ENCODE data around the gene GRM7.

Gene GRM7

DNA sequence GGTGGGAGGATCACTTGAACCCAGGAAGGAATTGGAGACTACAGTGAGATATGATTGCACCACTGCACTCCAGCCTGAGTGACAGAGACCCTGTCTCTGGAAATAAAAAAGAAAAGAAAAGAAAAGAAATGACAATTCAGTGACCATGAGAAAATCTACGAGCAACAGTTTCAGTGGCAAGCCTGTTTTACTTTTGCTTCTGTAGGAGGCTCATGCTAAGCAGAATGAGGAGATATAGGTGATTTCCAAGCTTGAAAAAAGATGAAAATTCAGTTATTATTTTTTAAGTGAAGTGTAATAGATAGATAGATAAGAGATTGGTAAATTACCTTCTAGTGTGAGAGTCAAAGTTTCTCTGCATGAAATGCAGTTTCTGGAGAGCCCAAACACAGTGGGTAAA lies 651.1 kb downstream of the GRM7 start:
- DNase-seq = no peak

DNA sequence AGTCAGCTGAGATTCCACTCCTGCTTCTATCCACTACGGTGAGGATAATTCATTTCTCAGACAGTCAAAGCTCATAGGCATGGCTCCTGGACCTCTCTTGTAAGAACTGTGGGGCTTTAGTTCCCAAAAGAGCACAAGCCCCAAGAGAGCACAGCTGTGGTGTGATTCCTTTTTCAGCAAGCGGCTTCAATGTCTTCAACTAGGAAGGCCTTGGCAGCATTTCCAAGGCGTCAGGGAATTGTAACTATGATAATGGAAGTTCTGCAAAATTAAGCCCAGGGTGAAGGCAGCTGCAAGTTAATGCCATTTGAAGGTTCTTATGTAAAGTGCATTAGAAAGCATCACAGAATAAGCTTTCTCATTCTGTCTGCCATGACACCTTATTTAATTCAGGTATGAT lies 657.1 kb downstream of the GRM7 start:
- DNase-seq = no peak

DNA sequence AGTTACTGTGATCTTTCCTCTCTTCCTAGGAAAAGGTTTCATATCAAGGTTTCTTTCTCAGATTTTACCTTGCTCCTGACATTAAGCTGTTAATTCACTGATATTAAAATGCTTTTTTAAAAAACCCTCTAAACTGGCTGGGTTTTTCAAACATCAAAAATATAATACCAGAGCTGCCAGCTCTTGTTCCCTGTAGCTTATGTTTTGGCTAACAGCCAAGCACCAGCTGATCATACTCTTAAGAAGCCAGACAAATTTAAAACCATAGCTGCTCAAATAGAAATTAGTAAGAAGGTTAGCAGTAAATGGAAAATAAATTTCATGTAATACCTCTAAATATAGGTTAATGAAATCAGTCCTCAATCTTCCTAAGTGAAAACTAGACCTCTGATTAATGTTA lies 657.5 kb downstream of the GRM7 start:
- DNase-seq = no peak

DNA sequence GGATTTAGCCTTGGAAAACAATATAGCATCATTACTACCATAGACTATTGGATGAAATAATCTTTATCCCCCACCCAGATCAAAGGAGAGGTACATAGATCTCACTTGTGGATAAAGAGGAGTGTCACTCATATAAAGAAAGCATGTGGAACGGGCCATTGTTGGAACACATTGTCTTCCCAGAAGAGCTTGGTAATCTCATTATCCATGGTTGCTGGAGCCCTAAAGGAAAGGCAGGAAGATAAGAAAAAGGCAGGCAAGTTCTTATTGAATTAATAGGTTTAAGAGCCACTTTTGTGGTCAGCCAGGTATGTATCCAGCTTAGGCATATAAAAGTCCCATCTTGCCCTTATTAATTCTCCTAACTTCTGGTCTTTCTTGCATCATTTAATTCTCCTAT lies 659.1 kb downstream of the GRM7 start:
- no peak for DNase-seq

DNA sequence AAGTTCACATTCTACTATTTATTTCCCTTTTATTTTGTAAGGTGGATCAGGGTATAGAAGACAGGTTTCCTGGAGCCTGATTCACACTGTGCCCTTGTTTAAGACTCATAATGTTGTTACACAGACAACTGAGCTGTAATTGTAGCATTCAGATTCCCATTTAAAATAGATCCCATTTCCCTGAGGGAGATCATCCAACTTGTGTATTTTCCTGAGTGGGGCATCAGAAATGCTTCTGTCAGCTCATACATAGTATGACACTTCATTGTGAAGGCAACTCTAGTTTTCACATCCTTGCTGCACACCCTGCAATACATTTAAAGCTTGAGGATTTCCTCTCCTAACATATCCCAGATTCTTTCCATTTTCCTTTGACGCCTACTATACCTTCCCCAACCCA lies 659.7 kb downstream of the GRM7 start:
- no peak for DNase-seq

DNA sequence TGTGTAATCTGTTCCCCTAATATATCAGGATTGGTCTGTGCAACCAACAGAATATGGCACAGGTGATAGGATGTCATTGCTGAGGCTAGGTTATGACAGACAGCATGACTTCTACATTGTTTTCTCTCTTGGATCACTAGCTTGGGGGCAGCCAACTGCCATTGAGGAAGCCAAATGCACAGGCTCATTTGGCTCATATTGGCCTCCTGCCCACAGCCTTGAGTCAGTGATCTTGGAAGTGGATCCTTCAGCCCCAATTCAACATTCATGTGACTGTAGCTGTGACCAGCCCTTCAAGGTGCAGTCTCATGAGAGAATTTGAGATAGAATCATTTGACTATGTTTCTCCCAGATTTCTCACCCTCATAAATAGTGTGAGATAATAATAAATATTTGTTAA lies 675.6 kb downstream of the GRM7 start:
- DNase-seq = no peak

DNA sequence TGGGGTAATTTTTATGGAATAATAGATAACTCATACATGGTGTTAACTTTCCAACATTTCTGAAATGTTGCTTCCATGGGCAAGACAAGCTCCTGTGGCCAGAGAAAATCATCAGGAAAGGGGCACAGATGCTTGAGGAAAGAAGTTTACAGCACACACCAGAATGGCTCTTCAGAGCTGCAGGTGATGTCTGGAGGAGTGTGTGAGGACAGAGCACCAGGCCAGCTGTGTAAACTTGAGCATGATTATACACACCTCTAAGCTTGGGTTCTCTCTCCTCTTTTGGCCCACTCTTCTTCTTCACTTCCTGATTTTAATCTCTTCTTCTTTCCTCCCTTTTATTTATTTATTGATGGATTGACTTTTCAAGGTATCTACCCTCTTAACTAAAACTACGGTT lies 676.0 kb downstream of the GRM7 start:
- no peak for DNase-seq

DNA sequence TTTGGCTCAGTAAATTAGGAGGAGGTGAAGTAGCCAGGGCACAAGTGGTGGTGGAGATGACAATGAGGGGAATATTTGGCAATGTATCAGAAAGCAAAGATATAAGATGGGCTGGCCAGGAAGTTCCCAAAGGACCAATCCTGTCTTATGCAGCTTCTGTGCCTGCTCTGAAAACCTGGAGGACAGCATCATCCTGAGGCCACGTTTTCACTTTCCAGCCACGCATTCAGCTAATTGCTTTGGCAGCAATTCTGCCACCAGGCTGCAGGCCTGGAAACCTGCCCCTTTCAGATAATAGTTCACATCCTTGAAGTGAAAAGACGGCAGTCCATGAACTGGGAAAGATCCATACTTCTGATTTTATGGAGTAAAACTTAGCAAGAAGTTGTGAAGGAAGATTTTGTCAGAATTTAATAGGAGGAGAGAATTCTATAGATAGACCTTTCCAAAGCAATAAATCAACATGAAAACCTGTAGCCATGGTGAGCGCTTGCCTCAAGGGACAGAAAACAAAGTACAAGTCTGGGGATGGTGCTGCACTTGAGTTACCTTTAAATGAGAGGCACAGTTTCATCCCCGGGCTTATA lies 682.5 kb downstream of the GRM7 start:
- DNase-seq = no peak

DNA sequence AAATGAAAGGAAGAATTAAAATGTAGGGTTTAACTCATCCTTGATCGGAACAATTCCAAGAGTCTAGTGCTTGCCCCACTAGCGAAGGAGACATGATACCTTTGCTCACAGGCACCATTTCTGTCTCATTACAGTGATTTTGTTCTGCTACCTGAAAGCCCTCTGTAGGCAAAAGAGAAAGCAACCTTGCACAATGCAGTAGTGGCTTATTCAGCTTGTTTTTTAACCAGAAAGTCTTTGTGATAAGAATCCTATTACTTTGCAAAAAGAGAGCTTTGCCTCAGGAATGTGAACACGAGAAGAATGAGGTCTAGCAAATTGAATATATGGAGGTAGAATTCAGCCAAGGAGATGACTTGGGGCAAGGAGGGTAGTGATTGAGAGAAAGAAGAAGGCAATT lies 684.4 kb downstream of the GRM7 start:
- no peak for DNase-seq

DNA sequence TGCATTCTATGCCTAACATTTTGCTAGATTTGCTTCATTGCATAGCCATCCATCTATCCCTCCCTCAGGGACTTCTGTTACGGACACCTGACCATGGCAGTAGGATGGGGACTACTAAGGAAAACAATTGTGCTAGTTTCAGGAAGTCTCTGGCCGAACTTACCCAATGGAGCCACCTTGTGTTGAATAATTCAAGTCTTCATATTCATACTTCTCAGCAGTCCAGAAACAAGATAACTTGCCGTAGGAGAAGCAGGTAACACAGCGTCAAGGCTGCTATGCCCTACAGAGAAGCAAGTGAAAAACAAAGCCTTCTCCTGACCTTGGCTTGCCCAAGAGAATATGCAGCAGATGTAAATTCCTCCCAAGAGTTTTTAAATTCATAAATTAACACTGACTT lies 685.3 kb downstream of the GRM7 start:
- DNase-seq = no peak

DNA sequence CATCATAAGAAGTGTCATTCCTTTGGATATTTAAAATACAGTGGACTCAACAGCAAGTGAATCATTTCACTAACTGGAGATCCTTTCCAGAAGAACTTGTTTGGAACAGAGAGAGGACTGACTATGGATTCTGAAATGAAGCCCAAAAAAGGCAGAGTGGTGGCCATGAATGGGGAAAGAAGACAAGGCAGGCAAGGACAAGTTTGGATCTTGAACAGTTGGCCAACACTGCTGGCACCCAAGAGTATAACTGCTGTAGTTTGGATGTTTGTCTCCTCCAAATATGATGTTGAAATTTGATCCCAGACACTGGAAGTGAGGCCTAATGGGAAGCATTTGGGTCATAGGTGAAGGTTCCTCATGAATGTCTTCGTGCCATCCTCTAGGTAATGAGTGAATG lies 686.9 kb downstream of the GRM7 start:
- DNase-seq = no peak

DNA sequence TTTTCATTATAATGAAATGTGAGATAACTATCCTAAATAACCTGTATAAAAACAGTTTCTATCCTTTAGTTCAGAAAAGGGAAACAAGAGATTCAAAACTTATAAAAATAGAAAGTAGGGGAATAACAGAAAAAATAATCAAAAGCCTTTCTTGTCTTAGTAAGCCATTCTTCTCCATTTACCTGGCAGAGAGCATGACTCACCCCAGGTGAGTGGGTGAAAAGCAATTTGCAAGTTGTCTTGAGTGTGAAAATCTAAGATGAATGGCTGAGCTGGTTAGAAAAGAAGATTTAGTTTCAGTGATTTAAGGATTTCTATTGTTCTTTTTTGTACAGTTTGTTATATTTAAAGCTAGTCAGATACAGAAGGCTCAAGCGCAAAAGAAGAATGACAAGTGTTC lies 702.0 kb downstream of the GRM7 start:
- no peak for DNase-seq

DNA sequence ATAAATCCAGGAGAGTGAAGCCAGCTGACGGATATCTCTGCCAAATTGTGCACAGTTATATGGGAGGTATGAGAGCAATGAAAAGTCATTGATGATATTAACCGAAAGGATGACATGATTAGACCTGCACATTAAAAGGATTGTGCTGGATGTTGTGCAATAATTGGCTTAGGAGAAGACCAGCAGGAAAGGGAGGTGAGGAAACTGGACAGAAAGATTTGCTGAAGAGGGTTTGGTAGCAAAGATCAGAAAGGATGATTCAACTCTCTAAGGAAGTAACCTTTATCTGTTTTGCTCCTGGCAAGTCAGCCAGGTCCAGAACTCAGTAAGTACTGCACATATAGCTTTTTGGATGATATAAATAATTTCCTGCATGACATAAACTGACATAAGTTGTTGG lies 704.7 kb downstream of the GRM7 start:
- no peak for DNase-seq

DNA sequence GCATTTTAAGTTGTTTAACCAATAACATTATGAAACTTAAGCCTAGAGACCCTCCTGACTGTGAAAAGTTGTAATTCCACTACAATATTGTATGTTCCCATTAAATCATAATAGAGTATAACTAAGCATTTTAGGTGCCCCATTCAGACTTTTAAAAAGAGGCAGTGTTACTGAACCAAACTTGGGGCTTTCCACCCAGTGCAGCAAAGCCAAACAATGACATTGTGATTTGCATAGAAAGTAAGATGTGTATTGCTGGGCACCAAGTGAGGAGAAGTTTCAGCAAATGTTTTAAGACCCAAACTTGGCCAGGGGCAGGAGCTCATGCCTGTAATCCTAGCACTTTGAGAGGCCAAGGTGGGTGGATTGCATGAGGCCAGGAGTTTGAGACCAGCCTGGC lies 706.2 kb downstream of the GRM7 start:
- no peak for DNase-seq

DNA sequence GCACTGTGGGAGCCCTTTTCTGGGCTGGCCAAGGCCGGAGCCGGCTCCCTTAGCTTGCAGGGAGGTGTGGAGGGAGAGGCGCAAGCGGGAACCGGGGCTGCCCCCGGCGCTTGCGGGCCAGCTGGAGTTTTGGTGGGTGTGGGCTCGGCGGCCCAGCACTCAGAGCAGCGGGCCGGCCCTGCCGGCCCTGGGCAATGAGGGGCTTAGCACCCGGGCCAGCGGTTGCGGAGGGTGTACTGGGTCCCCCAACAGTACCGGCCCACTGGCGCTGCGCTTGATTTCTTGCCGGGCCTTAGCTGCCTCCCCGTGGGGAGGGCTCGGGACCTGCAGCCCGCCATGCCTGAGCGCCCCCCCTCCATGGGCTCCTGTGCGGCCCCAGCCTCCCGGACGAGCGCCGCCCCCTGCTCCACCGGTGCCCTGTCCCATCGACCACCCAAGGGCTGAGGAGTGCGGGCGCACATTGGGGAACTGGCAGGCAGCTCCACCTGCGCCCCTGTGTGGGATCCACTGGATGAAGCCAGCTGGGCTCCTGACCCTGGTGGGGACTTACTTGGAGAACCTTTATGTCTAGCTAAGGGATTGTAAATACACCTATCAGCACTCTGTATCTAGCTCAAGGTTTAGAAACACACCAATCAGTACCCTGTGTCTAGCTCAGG lies 707.7 kb downstream of the GRM7 start:
- no peak for DNase-seq

DNA sequence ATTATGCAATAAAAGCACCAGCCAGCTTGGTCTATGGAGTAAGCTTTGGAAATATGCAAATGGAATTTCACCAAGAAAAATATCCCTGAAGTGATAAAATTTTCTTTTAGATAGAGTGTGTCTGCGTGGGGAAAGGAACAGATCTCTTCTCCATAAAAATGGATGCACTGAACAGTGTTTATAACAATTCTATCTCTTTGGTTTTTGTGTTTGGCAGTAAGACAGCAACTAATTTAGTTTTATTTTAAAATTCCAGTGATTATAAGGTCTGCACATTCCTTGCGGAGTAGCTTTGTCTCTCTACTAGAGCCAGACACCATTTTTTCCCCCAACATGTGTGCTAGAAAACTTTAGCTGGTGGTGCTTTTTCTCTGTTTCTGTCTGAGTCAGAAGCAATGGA lies 712.4 kb downstream of the GRM7 start:
- DNase-seq = no peak

DNA sequence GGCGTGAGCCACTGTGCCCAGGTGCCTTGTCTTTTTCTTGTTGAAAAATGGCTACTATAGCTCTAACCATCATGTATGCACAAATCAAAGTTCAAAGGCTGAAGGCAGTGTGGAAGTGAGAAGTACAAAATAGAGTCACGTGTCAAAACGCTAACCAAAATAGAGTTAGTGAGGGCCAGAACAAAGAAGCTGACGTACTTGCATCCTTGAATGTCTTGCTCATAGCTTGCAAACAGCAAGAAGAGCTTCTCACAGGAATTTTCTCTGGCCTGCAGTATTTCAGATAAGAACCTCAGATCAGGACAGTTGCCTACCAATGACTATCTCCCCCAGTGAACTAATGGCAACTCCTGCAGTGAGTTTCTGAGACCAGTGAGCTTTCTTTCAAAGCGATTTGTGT lies 713.5 kb downstream of the GRM7 start:
- DNase-seq = no peak

DNA sequence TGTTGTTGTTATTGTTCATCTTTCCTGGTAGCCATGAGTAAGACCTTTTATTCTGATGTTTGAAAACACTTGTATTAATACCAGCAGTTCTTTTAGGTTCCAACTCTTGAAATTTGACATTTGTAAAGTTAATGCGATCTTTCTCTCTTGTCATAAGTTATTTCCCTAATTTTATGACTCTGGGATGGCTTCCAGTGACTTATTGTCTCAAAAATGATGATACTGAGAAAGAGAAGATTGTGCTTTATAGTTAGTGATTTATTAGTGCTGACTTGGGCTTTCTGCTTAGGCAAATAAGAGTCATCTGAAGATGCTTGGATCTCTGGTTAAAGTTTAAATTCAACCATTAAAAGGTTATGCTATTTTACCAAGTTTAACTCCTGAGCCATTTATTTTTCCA lies 715.2 kb downstream of the GRM7 start:
- DNase-seq = no peak

DNA sequence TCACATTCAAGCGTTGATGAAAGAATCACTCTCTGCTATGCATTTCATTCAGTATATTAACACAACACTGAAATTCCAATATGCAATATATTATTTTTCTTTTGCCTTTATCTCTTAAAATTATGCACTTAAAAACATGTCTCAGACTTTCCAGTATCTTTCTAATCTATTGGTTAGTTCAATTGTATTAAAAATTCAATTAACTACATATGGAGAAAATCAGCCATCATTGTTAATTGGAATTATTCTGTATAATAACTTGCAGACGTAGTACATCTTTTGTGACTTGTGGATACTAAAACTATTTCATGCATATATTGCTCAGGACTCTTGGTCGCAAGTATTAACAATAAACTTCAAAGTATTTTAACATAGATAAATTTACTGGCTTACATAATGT lies 715.6 kb downstream of the GRM7 start:
- DNase-seq = no peak

DNA sequence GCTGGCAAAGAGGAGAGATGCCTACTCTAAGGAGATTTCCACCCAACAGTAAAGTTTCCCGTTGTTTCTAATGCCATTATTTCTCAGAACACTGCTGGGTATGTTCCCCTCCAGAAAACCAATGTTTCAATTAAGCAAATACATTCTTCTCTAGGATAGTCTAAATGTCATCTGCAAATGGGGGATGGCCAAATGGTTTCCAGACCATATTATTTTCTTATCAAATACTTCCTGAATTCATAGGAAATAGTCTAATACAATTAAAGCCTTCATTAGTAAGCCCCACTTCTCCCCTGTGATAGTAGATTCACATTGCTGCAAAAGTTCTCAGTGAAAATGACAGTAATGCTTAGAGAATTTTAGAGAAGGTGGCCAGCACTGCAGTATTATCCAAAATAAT lies 716.6 kb downstream of the GRM7 start:
- DNase-seq = no peak

DNA sequence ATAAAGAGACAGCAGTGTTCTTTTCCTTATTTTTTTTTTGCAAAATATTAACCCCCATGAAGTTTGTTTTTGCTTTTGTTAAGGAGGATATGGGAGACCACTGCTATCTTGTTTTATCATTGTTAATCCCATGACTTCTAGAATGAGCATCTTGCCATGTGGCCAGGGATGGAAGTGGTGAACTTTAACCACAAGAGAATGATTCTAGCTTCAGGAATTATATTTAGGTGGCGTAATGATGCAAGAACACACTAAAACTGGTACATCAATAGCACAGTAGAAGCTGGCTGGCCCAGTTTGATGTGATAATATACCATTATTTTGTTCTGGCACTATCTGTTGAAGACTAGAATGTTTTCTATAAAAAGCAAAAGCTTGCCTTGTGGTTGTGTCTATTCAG lies 720.9 kb downstream of the GRM7 start:
- no peak for DNase-seq

DNA sequence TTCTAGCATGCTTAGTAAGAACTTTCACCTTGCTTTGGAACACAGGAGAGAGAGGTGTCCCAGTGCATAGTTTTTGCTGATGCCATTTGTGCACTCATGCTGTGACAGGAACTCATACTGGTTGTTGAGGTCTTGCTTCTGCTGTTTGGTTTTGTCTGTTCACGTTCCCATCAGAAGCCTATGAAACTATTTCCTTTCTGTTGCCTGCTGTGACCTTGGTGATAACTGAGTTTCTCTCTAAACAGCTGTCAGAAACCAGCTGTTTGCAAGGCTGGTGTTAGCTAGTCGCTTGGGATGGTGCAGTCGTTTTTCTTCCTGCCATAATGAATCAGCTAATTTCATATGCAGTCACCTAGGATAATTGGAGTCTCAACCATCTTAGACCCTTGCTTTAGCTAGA lies 724.1 kb downstream of the GRM7 start:
- no peak for DNase-seq

DNA sequence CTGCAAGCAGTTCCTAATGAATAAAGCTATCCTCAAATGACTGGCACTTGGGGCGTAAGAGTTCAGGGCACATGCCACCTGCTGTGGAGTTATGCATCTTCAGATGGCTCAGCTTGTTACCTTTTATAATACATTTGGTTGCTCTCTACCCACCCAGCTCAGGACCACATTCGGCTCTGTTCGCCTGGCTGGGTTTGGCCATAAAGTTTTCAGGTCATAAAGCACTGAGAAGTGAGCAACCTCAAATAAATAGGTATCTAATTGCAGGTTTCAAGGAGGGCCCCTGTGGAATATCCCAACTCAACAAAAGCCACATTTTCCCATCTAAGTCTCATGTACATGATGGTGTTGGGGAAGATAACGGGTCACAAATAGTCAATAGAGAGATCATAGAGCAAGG lies 727.3 kb downstream of the GRM7 start:
- no peak for DNase-seq

DNA sequence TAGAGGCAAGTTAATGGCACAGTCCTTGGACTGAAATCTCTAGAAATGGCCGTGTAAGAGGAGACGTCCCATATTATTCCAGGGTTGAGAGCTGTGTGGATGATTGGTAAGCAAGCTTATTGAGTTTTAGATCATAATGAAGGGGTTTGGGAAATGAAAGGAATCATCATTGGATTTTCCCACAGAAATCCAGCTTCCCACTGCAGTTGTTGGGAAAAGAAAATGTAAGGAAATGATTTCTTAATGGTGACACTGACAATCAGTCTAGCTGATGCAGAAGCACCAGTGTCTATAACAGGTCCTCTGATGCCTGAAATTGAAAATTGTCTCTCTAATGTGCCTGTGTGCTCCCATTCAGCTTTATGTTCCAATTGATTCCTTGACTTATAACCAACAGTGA lies 728.6 kb downstream of the GRM7 start:
- no peak for DNase-seq

DNA sequence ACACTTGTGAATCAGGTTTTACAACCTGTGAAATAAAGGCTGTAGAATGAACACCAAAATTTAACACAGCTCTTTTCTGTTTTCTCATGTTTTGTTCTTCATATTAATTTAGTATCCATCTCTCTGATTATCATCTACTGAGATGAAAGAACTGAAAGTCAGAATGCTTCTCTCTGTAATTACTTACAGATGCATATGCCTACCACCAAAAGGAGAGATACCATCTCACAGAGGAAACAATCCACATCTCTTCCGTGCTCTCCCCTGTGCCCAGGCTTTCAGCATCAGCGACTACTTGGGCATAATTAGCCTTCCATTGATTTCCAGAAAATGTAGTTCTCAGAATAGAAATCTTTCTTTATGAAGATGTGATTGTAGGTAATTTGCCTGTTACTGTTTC lies 741.4 kb downstream of the GRM7 start:
- no peak for DNase-seq

DNA sequence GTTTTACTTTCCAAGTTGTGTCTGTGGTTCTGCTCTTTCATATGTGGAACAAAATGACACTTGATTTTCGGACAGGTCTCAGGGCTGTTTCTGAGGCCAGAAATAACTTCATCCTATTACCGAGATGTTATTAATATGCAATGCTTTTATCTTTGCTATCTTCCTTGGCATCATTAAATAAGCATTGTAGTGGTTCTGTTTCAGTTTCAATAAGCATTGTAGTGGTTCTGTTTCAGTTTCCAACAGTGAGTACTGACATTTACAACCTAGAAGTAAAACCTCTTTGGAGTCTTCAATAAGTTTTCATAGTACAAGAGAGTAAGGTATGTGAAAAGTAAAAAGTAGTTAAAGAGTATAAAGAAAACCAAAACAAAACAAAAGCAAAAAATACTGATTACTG lies 746.2 kb downstream of the GRM7 start:
- no peak for DNase-seq
